SK-N-SH (cell line): ENCODE data around the gene ITIH5. TPM values are rescaled to one million over a fixed set of nuclear protein-coding genes. Genes with fewer than 3 reads are reported as not detected.

Source experiments
- CTCF ChIA-PET: fragments of 300-600, 350-600 bp; formaldehyde crosslinking; extraction: SDS; loops from one replicate; lab custom pipeline; 2021; lab: Yijun Ruan, JAX
- POLR2A ChIA-PET: fragments of 350-600 bp; sonication (Branson Sonifier 250); formaldehyde crosslinking; extraction: SDS; loops from one replicate; lab custom pipeline; 2020; ENCODE audit warnings: antibody characterized with exemption, inconsistent platforms; lab: Yijun Ruan, JAX
- DNase-seq: peaks from one replicate; pipeline ENCODE4 v3.0.0; 2012
- H2AFZ ChIP-seq: fragments of 200-600 bp; sonication (generic); 2 replicates; pipeline ENCODE4 v1.8.1; 2016; ENCODE audit warnings: antibody characterized with exemption, mild to moderate bottlenecking, low read depth
- H3F3A ChIP-seq: fragments of 200-600 bp; sonication (generic); replicated peaks from 2 replicates; pipeline ENCODE3; 2016; ENCODE audit warnings: antibody characterized with exemption, mild to moderate bottlenecking; ENCODE audit not compliant: insufficient read depth
- H3K27ac ChIP-seq, 2 experiments: fragments of 200-500 bp in 1 of 2; fragments of 200-600 bp in 1 of 2; sonication (Bioruptor generic) in 1 of 2; sonication (generic), shearing (Covaris generic) in 1 of 2; 2 replicates each; pipeline versions ENCODE4 v1.5.1 to v1.6.1; 2014 to 2016; ENCODE audit warnings: low read depth in 2 of 2, inconsistent platforms in 1 of 2, low read length in 1 of 2, mild to moderate bottlenecking in 1 of 2, mixed read lengths in 1 of 2
- H3K27me3 ChIP-seq: fragments of 200-600 bp; sonication (generic), shearing (Covaris generic); 2 replicates; pipeline ENCODE4 v1.6.1; 2016; ENCODE audit warnings: mixed run types; ENCODE audit not compliant: insufficient read depth
- H3K36me3 ChIP-seq, 2 experiments: fragments of 200-500 bp in 1 of 2; fragments of 200-600 bp in 1 of 2; sonication (Bioruptor generic) in 1 of 2; sonication (generic) in 1 of 2; replicated peaks in 1 of 2; 2 replicates each; pipeline versions ENCODE3 to v1.5.1; 2014 to 2016; ENCODE audit warnings: low read length in 1 of 2, mild to moderate bottlenecking in 1 of 2; ENCODE audit not compliant: insufficient read depth in 2 of 2, control insufficient read depth in 1 of 2
- H3K4me1 ChIP-seq, 2 experiments: fragments of 200-500 bp in 1 of 2; fragments of 200-600 bp in 1 of 2; sonication (Bioruptor generic) in 1 of 2; sonication (generic), shearing (Covaris generic) in 1 of 2; 2 replicates each; pipeline versions ENCODE4 v1.5.1 to v1.6.1; 2014 to 2016; ENCODE audit warnings: low read depth in 1 of 2, low read length in 1 of 2, mixed run types in 1 of 2; ENCODE audit not compliant: insufficient read depth in 2 of 2, control insufficient read depth in 1 of 2
- H3K4me2 ChIP-seq: fragments of 200-600 bp; sonication (generic), shearing (Covaris generic); 2 replicates; pipeline ENCODE4 v1.6.1; 2017; ENCODE audit warnings: mixed run types
- H3K4me3 ChIP-seq, 2 experiments: fragments of 200-500 bp in 1 of 2; fragments of 200-600 bp in 1 of 2; sonication (Bioruptor generic) in 1 of 2; sonication (generic), shearing (Covaris generic) in 1 of 2; 2 replicates each; pipeline versions ENCODE4 v1.5.1 to v1.8.1; 2014 to 2016; ENCODE audit warnings: low read depth in 2 of 2, inconsistent platforms in 1 of 2, low read length in 1 of 2, mild to moderate bottlenecking in 1 of 2, mixed read lengths in 1 of 2, moderate library complexity in 1 of 2
- H3K79me2 ChIP-seq: fragments of 200-600 bp; sonication (generic); 2 replicates; pipeline ENCODE4 v1.8.1; 2017; ENCODE audit warnings: mild to moderate bottlenecking; ENCODE audit not compliant: insufficient read depth
- H3K9ac ChIP-seq: fragments of 200-600 bp; sonication (generic); 2 replicates; pipeline ENCODE4 v1.6.1; 2017; ENCODE audit warnings: mixed run types
- H3K9me2 ChIP-seq: fragments of 200-600 bp; sonication (generic); 2 replicates; pipeline ENCODE4 v1.6.1; 2017; ENCODE audit warnings: mixed run types
- H3K9me3 ChIP-seq: fragments of 200-600 bp; sonication (generic); 2 replicates; pipeline ENCODE4 v1.6.1; 2017; ENCODE audit warnings: mixed run types, mild to moderate bottlenecking, moderate library complexity
- H4K20me1 ChIP-seq: fragments of 200-600 bp; sonication (generic); 2 replicates; pipeline ENCODE4 v1.6.1; 2017; ENCODE audit warnings: mild to moderate bottlenecking, mixed run types; ENCODE audit not compliant: insufficient read depth
- EP300 ChIP-seq, 2 experiments: IDR thresholded peaks; 2 replicates each; pipeline versions ENCODE4 v1.4.0 to v1.6.1; 2012; ENCODE audit warnings: borderline replicate concordance in 1 of 2, low read depth in 1 of 2, low read length in 1 of 2
- FOSL2 ChIP-seq: IDR thresholded peaks from 2 replicates; pipeline ENCODE4 v1.4.0; 2012; ENCODE audit warnings: low read depth, mild to moderate bottlenecking, moderate library complexity, borderline replicate concordance
- GABPA ChIP-seq: IDR thresholded peaks from 2 replicates; pipeline ENCODE4 v1.4.0; 2012; ENCODE audit warnings: low read depth, mild to moderate bottlenecking
- GATA2 ChIP-seq: sonication (generic); formaldehyde crosslinking; IDR thresholded peaks from 2 replicates; pipeline ENCODE4 v1.5.0; 2020; ENCODE audit warnings: mild to moderate bottlenecking, missing genetic modification reagents
- JUND ChIP-seq: IDR thresholded peaks from 2 replicates; pipeline ENCODE4 v1.4.0; 2012
- MXI1 ChIP-seq: IDR thresholded peaks from 2 replicates; pipeline ENCODE4 v1.6.1; 2012; ENCODE audit warnings: mild to moderate bottlenecking, low read depth, low read length, improper control_type of control experiment
- NFIC ChIP-seq: IDR thresholded peaks from 2 replicates; pipeline ENCODE4 v1.4.0; 2012; ENCODE audit warnings: borderline replicate concordance
- SMC3 ChIP-seq: IDR thresholded peaks from 2 replicates; pipeline ENCODE4 v1.6.1; 2012; ENCODE audit warnings: low read depth, low read length, improper control_type of control experiment
- YY1 ChIP-seq: IDR thresholded peaks from 2 replicates; pipeline ENCODE4 v1.4.0; 2012; ENCODE audit warnings: low read depth, mild to moderate bottlenecking
- WGBS: methylation state at CpG from one replicate; pipeline ENCODE4 v1.1.6; 2017; ENCODE audit warnings: low lambda C conversion rate; 5-methylcytosine and 5-hydroxymethylcytosine counted together
- polyA plus RNA-seq, 3 experiments: library from polyadenylated mRNA; depleted of rRNA; stranded (reverse); fragments of >200 nt; gene quantifications; 2 replicates each; pipeline ENCODE4 v1.2.3, GENCODE V29; 2012
- TF ChIP-seq, protein P1 (sequence below): IDR thresholded peaks from 2 replicates; pipeline ENCODE4 v1.4.0; 2012; ENCODE audit warnings: low read depth
- TF ChIP-seq, protein P2 (sequence below): IDR thresholded peaks from 2 replicates; pipeline ENCODE4 v1.4.0; 2012; ENCODE audit warnings: low read depth, borderline replicate concordance
- TF ChIP-seq, protein P3 (sequence below): fragments of 200-600 bp; sonication (generic); IDR thresholded peaks from 2 replicates; pipeline ENCODE4 v1.6.1; 2017; ENCODE audit warnings: antibody characterized with exemption, mild to moderate bottlenecking, moderate library complexity
- TF ChIP-seq, protein P4 (sequence below): fragments of 150-350 bp; IDR thresholded peaks from 2 replicates; pipeline ENCODE4 v1.6.1; 2016; ENCODE audit warnings: mild to moderate bottlenecking, low read depth, low read length
- TF ChIP-seq, protein P5 (sequence below): IDR thresholded peaks from 2 replicates; pipeline ENCODE4; 2012

The ITIH5 gene
- polyA plus RNA-seq, 1 of the 3 experiments (the other 2 are of a cell fraction) = 0.07 TPM

DNA sequence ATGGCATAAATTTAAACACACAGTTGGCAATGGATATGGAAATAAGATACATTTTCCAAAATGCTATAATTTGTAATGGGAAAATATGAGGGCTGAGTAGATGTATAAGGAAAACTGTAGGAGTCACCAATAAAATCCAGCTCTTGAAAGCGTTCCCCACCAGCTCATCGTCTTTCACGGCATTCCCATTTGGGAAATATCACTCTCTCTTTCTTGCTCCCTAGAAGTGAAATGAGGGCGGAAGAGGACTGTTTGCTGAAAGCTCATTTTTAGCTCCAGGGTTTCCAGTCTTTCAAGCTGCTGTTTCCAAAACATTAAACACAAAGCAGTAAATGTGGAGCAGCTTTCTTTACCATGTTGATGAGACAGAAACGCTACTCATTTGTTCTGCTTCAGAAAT, 151.3 kb downstream of the ITIH5 start:
- no peaks in the 10 kb centered on the region for H3F3A ChIP-seq
- no peak for DNase-seq
- ChIA-PET POLR2A (no interaction called here), CTCF (interaction anchor here (0.5 to 2.8 kb wide), 4 partner anchors 10 to 1787 kb away, joined by 3 to 12 read pairs (median 7); no protein-coding TSS in a partner anchor)
- no peaks in the 10 kb centered on the region for H3K9me3 ChIP-seq
- no peaks in the 10 kb centered on the region for H3K36me3 ChIP-seq
- H2AFZ ChIP-seq = no peak overlapping the region
- H4K20me1 ChIP-seq = no peaks in the 10 kb centered on the region
- H3K4me2 ChIP-seq = no peak overlapping the region
- TF ChIP-seq, protein P1, sequence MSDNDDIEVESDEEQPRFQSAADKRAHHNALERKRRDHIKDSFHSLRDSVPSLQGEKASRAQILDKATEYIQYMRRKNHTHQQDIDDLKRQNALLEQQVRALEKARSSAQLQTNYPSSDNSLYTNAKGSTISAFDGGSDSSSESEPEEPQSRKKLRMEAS = no peak
- TF ChIP-seq MXI1 (no peak), GABPA (no peak), GATA2 (CRISPR knock-in tag) (no peak), FOSL2 (no peak), NFIC (no peak), JUND (no peak), EP300 (IDR thresholded peaks at IDR 0.05; ENCODE audit: borderline replicate concordance in 1 of 2, low read depth in 1 of 2, low read length in 1 of 2) (no peak), SMC3 (no peak), YY1 (no peak)
- TF ChIP-seq, protein P2, sequence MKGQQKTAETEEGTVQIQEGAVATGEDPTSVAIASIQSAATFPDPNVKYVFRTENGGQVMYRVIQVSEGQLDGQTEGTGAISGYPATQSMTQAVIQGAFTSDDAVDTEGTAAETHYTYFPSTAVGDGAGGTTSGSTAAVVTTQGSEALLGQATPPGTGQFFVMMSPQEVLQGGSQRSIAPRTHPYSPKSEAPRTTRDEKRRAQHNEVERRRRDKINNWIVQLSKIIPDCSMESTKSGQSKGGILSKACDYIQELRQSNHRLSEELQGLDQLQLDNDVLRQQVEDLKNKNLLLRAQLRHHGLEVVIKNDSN = no peak
- TF ChIP-seq, protein P3, sequence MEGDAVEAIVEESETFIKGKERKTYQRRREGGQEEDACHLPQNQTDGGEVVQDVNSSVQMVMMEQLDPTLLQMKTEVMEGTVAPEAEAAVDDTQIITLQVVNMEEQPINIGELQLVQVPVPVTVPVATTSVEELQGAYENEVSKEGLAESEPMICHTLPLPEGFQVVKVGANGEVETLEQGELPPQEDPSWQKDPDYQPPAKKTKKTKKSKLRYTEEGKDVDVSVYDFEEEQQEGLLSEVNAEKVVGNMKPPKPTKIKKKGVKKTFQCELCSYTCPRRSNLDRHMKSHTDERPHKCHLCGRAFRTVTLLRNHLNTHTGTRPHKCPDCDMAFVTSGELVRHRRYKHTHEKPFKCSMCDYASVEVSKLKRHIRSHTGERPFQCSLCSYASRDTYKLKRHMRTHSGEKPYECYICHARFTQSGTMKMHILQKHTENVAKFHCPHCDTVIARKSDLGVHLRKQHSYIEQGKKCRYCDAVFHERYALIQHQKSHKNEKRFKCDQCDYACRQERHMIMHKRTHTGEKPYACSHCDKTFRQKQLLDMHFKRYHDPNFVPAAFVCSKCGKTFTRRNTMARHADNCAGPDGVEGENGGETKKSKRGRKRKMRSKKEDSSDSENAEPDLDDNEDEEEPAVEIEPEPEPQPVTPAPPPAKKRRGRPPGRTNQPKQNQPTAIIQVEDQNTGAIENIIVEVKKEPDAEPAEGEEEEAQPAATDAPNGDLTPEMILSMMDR = no peak
- TF ChIP-seq, protein P4, sequence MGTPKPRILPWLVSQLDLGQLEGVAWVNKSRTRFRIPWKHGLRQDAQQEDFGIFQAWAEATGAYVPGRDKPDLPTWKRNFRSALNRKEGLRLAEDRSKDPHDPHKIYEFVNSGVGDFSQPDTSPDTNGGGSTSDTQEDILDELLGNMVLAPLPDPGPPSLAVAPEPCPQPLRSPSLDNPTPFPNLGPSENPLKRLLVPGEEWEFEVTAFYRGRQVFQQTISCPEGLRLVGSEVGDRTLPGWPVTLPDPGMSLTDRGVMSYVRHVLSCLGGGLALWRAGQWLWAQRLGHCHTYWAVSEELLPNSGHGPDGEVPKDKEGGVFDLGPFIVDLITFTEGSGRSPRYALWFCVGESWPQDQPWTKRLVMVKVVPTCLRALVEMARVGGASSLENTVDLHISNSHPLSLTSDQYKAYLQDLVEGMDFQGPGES = no peak
- TF ChIP-seq, protein P5, sequence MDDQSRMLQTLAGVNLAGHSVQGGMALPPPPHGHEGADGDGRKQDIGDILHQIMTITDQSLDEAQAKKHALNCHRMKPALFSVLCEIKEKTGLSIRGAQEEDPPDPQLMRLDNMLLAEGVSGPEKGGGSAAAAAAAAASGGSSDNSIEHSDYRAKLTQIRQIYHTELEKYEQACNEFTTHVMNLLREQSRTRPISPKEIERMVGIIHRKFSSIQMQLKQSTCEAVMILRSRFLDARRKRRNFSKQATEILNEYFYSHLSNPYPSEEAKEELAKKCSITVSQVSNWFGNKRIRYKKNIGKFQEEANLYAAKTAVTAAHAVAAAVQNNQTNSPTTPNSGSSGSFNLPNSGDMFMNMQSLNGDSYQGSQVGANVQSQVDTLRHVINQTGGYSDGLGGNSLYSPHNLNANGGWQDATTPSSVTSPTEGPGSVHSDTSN = no peak
- H3K9ac ChIP-seq = no peak overlapping the region
- no peaks in the 10 kb centered on the region; the same call in 1 of the 2 replicates for H3K27me3 ChIP-seq
- H3K9me2 ChIP-seq = no peaks in the 10 kb centered on the region
- no peak overlapping the region for H3K4me3 ChIP-seq
- no peaks in the 10 kb centered on the region for H3K79me2 ChIP-seq
- 41% methylated on average over 5 of the region's 5 CpGs for WGBS
- H3K27ac ChIP-seq = no peak overlapping the region
- H3K4me1 ChIP-seq = peaks cover 0 to 3% of the 10 kb centered on the region in 2 experiments; a peak in 2 of 4 replicates
